H9 (cell line): ENCODE data around the gene DGKB. TPM values are rescaled to one million over a fixed set of nuclear protein-coding genes. Genes with fewer than 3 reads are reported as not detected.
A peak's percentile ranks its signal among the peaks of the same experiment; 100 is the strongest.

ENCODE experiments used
- DNase-seq: peaks from one replicate; pipeline ENCODE4 v3.0.0-alpha.2; 2017
- H2AFZ ChIP-seq: one replicate; pipeline ENCODE4 v1.6.1; 2013; ENCODE audit warnings: mild to moderate bottlenecking, low read length, control low read depth, moderate library complexity
- H2AK5ac ChIP-seq: 2 replicates; pipeline ENCODE4 v1.6.1; 2013; ENCODE audit warnings: low read length, control low read depth, mixed read lengths; ENCODE audit not compliant: insufficient read length
- H2BK120ac ChIP-seq: one replicate; pipeline ENCODE4 v1.6.1; 2013; ENCODE audit warnings: low read depth, mild to moderate bottlenecking, low read length, control low read depth, inconsistent platforms; ENCODE audit not compliant: poor library complexity, severe bottlenecking
- H2BK12ac ChIP-seq: 2 replicates; pipeline ENCODE4 v1.6.1; 2013; ENCODE audit warnings: low read length, control low read depth, mixed read lengths, low read depth; ENCODE audit not compliant: insufficient read length
- H2BK15ac ChIP-seq: 2 replicates; pipeline ENCODE4 v1.6.1; 2013; ENCODE audit warnings: low read depth, low read length, control low read depth
- H2BK20ac ChIP-seq: one replicate; pipeline ENCODE4 v1.6.1; 2013; ENCODE audit warnings: low read depth, mild to moderate bottlenecking, low read length, control low read depth, inconsistent platforms; ENCODE audit not compliant: poor library complexity, severe bottlenecking
- H2BK5ac ChIP-seq: 2 replicates; pipeline ENCODE4 v1.6.1; 2013; ENCODE audit warnings: low read length, control low read depth, mixed read lengths; ENCODE audit not compliant: insufficient read length
- H3K14ac ChIP-seq: 2 replicates; pipeline ENCODE4 v1.6.1; 2013; ENCODE audit warnings: low read length, control low read depth; ENCODE audit not compliant: insufficient read depth
- H3K18ac ChIP-seq: 2 replicates; pipeline ENCODE4 v1.6.1; 2013; ENCODE audit warnings: low read depth, mild to moderate bottlenecking, mixed read lengths, low read length, control low read depth; ENCODE audit not compliant: insufficient read length
- H3K23ac ChIP-seq: 2 replicates; pipeline ENCODE4 v1.6.1; 2013; ENCODE audit warnings: low read length, control low read depth, mixed read lengths, low read depth; ENCODE audit not compliant: insufficient read length
- H3K23me2 ChIP-seq: 2 replicates; pipeline ENCODE4 v1.6.1; 2013; ENCODE audit warnings: low read depth, mild to moderate bottlenecking, mixed read lengths, low read length, control low read depth; ENCODE audit not compliant: insufficient read length, poor library complexity, severe bottlenecking
- H3K27ac ChIP-seq: 2 replicates; pipeline ENCODE4 v1.5.1; 2013; ENCODE audit warnings: low read length, control low read depth, mixed read lengths, low read depth; ENCODE audit not compliant: insufficient read length
- H3K27me3 ChIP-seq: 2 replicates; pipeline ENCODE4 v1.6.1; 2013; ENCODE audit warnings: low read length, control low read depth, inconsistent platforms; ENCODE audit not compliant: insufficient read depth
- H3K4ac ChIP-seq: 2 replicates; pipeline ENCODE4 v1.6.1; 2013; ENCODE audit warnings: low read depth, mild to moderate bottlenecking, control low read depth, inconsistent platforms, low read length, moderate library complexity
- H3K4me1 ChIP-seq: 2 replicates; pipeline ENCODE4 v1.6.1; 2013; ENCODE audit warnings: low read length, control low read depth, inconsistent platforms; ENCODE audit not compliant: insufficient read depth
- H3K4me2 ChIP-seq: 2 replicates; pipeline ENCODE4 v1.6.1; 2013; ENCODE audit warnings: low read length, control low read depth, mixed read lengths; ENCODE audit not compliant: insufficient read length, insufficient read depth
- H3K56ac ChIP-seq: 2 replicates; pipeline ENCODE4 v1.6.1; 2013; ENCODE audit warnings: low read depth, mild to moderate bottlenecking, mixed read lengths, low read length, control low read depth; ENCODE audit not compliant: insufficient read length
- H3K79me1 ChIP-seq: 2 replicates; pipeline ENCODE4 v1.6.1; 2013; ENCODE audit warnings: low read depth, mild to moderate bottlenecking, moderate library complexity, low read length, control low read depth, inconsistent platforms; ENCODE audit not compliant: insufficient read depth, poor library complexity, severe bottlenecking
- H3K79me2 ChIP-seq: 2 replicates; pipeline ENCODE4 v1.6.1; 2013; ENCODE audit warnings: low read length, control low read depth, inconsistent platforms; ENCODE audit not compliant: insufficient read depth
- H3K9ac ChIP-seq: 2 replicates; pipeline ENCODE4 v1.6.1; 2013; ENCODE audit warnings: low read length, control low read depth, mixed read lengths; ENCODE audit not compliant: insufficient read length; ENCODE audit errors: extremely low read depth
- H3K9me3 ChIP-seq: one replicate; pipeline ENCODE4 v1.6.1; 2013; ENCODE audit warnings: low read depth, low read length, inconsistent platforms; ENCODE audit not compliant: control insufficient read depth
- H3T11ph ChIP-seq: one replicate; pipeline ENCODE4 v1.6.1; 2013; ENCODE audit warnings: mild to moderate bottlenecking, low read length, control low read depth, inconsistent platforms
- H4K20me1 ChIP-seq: one replicate; pipeline ENCODE4 v1.6.1; 2013; ENCODE audit not compliant: control insufficient read depth, insufficient read length, insufficient read depth
- H4K5ac ChIP-seq: 2 replicates; pipeline ENCODE4 v1.6.1; 2013; ENCODE audit warnings: low read depth, mild to moderate bottlenecking, mixed read lengths, low read length, control low read depth; ENCODE audit not compliant: insufficient read length
- H4K8ac ChIP-seq: replicated peaks from 2 replicates; pipeline ENCODE4 v1.6.1; 2013; ENCODE audit warnings: low read length, control low read depth, mixed read lengths, low read depth; ENCODE audit not compliant: insufficient read length
- H4K91ac ChIP-seq: 2 replicates; pipeline ENCODE4 v1.6.1; 2013; ENCODE audit warnings: low read depth, mild to moderate bottlenecking, moderate library complexity, mixed read lengths, low read length, control low read depth; ENCODE audit not compliant: insufficient read length
- H3K27ac Mint-ChIP-seq, 3 experiments: 2 replicates in 2 of 3; 3 replicates in 1 of 3; pipeline ENCODE4 v1.8.0; 2020 to 2021; ENCODE audit warnings: mixed read lengths in 3 of 3, mild to moderate bottlenecking in 1 of 3, moderate library complexity in 1 of 3
- H3K27me3 Mint-ChIP-seq: 2 replicates; pipeline ENCODE4 v1.8.0; 2021; ENCODE audit warnings: low read depth, mild to moderate bottlenecking, moderate library complexity, mixed read lengths
- H3K36me3 Mint-ChIP-seq, 3 experiments: 2 replicates in 2 of 3; 3 replicates in 1 of 3; pipeline ENCODE4 v1.8.0; 2020 to 2021; ENCODE audit warnings: low read depth in 3 of 3, mixed read lengths in 3 of 3; ENCODE audit not compliant: insufficient read depth in 1 of 3
- H3K4me1 Mint-ChIP-seq, 2 experiments: 2 replicates each; pipeline ENCODE4 v1.8.0; 2020; ENCODE audit warnings: mixed read lengths in 2 of 2
- H3K4me3 Mint-ChIP-seq, 2 experiments: 2 replicates in 1 of 2; 3 replicates in 1 of 2; pipeline ENCODE4 v1.8.0; 2020 to 2021; ENCODE audit warnings: mild to moderate bottlenecking in 2 of 2, mixed read lengths in 2 of 2, moderate library complexity in 1 of 2
- H3K9me3 Mint-ChIP-seq, 2 experiments: 2 replicates in 1 of 2; 3 replicates in 1 of 2; pipeline ENCODE4 v1.8.0; 2020; ENCODE audit warnings: mild to moderate bottlenecking in 2 of 2, mixed read lengths in 2 of 2, moderate library complexity in 1 of 2
- CTCF ChIP-seq: fragments of 200-600 bp; sonication (generic); conservative IDR thresholded peaks from 3 replicates; pipeline ENCODE4 v1.8.0; 2021; ENCODE audit warnings: antibody characterized with exemption, mild to moderate bottlenecking
- WGBS: extraction: QIAGEN DNeasy Blood & Tissue Kit; methylation state at CpG from one replicate; pipeline ENCODE4 v1.1.7; 2013; ENCODE audit warnings: missing lambda C conversion rate, low lambda C conversion rate, mixed read lengths; ENCODE audit not compliant: insufficient read length; ENCODE audit errors: extremely low coverage; 5-methylcytosine and 5-hydroxymethylcytosine counted together
- total RNA-seq: library from RNA; stranded (reverse); gene quantifications from 2 replicates; pipeline ENCODE4 v1.2.1, GENCODE V29; 2021

The DGKB gene
- total RNA-seq, 1 experiment from 2014 or later: 0.26 TPM

DNA sequence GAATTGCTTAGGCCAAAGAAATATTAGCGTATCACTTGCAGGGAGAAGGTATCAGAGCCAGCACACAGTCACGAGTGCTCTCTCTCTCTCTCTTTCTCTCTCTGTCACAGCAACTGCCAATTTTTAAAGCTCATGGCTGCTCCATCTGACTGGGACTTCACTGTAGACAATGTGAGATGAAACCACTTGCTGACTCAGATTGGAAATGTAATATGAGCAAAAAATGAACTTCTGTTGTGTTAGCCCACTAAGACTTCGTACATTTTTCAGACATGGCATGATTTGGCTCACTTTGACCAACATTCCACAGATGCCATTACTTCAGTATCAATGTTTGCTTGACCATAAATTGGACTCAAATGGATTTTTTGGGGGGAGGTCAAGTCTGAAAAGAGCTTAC is 68.1 kb downstream of the DGKB start:
- Mint-ChIP-seq H3K4me1 (peaks cover 47 to 50% of the 10 kb centered on the region in 2 experiments), H3K4me3 (no peak overlapping the region), H3K27me3 (no peaks in the 10 kb centered on the region), H3K36me3 (peaks cover 0 to 11% (median 9%) of the 10 kb centered on the region in 3 experiments; a peak in 5 of 7 replicates), H3K27ac (peak overlapping the region; percentile 46 to 95 (median 75); a peak in 5 of 7 replicates), H3K9me3 (peaks cover 2 to 4% of the 10 kb centered on the region in 2 experiments; a peak in 2 of 5 replicates)
- Histone ChIP-seq H2BK120ac (no peak overlapping the region), H3K4me2 (no peak overlapping the region), H3K27ac (no peak overlapping the region), H4K91ac (no peak overlapping the region), H2BK15ac (no peak overlapping the region), H3K23ac (no peak overlapping the region), H4K20me1 (no peaks in the 10 kb centered on the region), H3K9ac (no peak overlapping the region), H4K5ac (no peak overlapping the region), H3K9me3 (no peaks in the 10 kb centered on the region), H3K18ac (no peak overlapping the region), H3K79me2 (no peaks in the 10 kb centered on the region), H2AFZ (no peak overlapping the region), H3K79me1 (no peaks in the 10 kb centered on the region), H3K56ac (no peak overlapping the region), H3K4ac (no peak overlapping the region), H3K27me3 (no peaks in the 10 kb centered on the region), H2BK5ac (no peak overlapping the region), H4K8ac (no peak overlapping the region), H3K14ac (no peak overlapping the region), H2AK5ac (no peak overlapping the region), H2BK20ac (no peak overlapping the region), H3K23me2 (no peaks in the 10 kb centered on the region), H3T11ph (no peak overlapping the region), H3K4me1 (peaks cover 13% of the 10 kb centered on the region), H2BK12ac (no peak overlapping the region)
- DNase-seq: no peak
- WGBS: no CpG with 5 or more reads among the region's 3 CpGs
- no peak for TF ChIP-seq CTCF
